ENCODE measurements around the gene NCAPG2.
"Not testable (repeated sequence)": the region's sequence is repeated elsewhere in the genome, so short reads cannot be mapped to it uniquely, and the experiment has no call there.

NCAPG2 gene

GRCh38 chr7:158706273-158706704 lies 1.7 kb upstream of the NCAPG2 start:
- peak in 1 of 2 experiments; percentile 64 for DNase-seq

- peak in 1 of 2 experiments; percentile 40 for DNase-seq
Observed at GRCh38 chr7:158705234-158705850, 738 bp upstream of the NCAPG2 start.

DNA sequence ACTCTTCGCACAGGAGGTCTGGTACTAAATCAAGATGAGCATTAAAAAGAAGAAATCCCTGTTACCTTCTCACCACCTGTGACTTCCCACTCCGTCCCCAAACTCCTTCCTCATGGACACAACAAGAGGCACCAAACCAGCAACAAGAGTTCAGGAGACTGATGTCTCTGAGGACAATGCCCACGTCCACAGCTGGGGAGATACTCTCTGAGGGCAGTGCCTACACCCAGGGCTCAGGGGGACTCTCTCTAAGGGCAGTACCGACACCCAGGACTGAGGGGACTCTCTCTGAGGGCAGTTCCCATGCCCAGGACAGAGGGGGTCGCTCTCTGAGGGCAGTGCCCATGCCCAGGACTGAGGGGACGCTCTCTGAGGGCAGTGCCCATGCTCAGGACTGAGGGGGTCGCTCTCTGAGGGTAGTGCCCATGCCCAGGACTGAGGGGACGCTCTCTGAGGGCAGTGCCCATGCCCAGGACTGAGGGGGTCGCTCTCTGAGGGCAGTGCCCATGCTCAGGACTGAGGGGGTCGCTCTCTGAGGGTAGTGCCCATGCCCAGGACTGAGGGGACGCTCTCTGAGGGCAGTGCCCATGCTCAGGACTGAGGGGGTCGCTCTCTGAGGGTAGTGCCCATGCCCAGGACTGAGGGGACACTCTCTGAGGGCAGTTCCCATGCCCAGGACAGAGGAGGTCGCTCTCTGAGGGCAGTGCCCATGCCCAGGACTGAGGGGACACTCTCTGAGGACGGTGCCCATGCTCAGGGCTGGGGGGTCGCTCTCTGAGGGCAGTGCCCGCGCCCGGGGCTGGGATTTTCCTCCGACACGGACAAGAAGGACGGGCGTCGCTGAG lies 703 bp downstream of the NCAPG2 start:
- DNase-seq = not testable (repeated sequence)

DNA sequence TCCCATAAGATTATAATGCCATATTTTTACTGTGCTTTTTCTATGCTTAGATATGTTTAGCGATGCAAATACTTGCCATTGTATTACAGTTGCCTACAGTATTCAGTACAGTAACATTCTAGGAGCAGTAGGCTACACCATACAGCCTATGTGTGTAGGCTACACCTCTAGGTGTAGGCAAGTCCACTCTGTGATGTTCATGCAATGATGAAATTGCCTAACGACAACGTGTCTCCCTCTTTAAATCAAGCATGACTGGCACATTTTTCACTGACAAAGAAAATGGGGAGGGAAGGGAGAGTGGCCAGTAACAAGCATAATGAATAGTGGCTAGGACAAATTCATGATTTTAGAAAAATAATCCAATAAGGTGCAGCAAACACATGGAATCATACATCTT lies 1.7 kb downstream of the NCAPG2 start:
- no peak for DNase-seq

- DNase-seq = no peak
Observed at GRCh38 chr7:158702196-158702595, 2.4 kb downstream of the NCAPG2 start.

DNA sequence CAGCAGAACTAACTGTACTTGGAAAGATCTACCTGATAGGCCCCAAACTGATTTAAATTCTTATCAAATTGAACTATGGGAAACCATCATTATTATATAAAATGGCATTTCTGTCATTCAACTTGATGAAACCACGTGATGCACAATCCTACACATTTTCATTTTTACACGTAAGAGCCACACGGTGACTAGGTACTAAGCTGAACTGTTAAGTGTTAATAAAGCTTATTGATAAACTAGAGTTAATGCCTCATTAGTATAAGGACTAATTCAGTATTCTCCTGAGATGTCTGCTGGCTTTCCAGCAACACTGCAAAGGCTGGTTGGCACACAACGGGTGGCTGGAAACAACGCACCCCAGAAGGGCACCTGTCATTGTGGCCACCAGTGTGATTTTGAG lies 4.6 kb downstream of the NCAPG2 start:
- no peak for DNase-seq

GRCh38 chr7:158699341-158699740 lies 5.3 kb downstream of the NCAPG2 start:
- no peak for DNase-seq

GRCh38 chr7:158698657-158699195 lies 5.9 kb downstream of the NCAPG2 start:
- DNase-seq = no peak

DNA sequence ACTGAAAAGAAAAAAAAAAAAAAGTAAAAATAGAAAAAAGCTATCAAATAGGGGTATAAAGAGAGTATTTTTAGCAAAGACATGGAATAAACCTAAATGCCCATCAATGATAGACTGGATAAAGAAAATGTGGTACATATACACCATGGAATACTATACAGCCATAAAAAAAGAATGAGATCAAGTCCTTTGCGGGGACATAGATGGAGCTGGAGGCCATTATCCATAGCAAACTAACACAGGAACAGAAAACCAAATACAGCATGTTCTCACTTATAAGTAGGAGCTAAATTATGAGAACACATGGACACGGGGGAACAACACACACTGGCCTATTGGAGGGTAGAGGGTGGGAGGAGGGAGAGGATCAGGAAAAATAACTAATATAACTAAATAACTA lies 7.0 kb downstream of the NCAPG2 start:
- not testable (repeated sequence) for DNase-seq

DNA sequence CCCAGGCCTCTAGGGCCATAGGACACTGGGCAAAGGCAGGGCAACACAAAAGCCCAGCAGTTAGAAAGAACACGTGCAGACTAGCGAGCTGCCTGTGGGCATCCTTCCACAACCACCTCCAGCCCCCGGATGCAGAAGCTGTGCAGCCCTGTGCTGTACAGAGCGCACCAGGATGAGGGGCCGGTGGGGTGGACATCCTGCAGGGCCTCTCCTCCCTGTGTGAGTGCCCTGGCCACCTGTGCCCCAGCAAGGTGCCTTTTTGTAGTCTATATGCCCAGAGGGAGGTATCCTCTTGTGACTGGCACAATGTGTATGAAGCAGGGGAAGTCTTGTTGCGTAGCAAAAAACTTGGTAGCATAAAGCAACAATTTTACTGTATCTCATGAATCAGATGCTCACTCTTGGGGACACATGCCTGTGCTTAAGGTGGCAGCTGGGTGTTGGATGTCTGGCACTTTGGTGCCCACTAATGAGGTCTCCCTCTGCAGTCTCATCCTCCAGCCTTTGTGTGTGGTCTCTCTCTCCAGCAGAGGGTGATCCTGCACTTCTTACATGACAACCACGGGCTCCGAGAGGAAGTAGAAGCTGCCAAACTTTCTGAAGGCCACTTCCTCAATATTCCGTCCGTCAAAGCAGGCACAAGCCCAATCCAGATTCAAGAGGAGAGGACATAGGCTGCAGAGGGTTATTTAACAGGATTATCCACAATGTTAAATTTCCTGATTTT lies 8.7 kb downstream of the NCAPG2 start:
- peak; percentile 23 to 58 for DNase-seq

GRCh38 chr7:158695056-158695455 lies 9.5 kb downstream of the NCAPG2 start:
- no peak for DNase-seq

GRCh38 chr7:158694650-158695049 lies 10.0 kb downstream of the NCAPG2 start:
- no peak for DNase-seq

GRCh38 chr7:158689488-158689887 lies 15.1 kb downstream of the NCAPG2 start:
- DNase-seq = peak in 1 of 2 experiments; percentile 67

GRCh38 chr7:158687406-158687805 lies 17.2 kb downstream of the NCAPG2 start:
- DNase-seq = no peak

DNA sequence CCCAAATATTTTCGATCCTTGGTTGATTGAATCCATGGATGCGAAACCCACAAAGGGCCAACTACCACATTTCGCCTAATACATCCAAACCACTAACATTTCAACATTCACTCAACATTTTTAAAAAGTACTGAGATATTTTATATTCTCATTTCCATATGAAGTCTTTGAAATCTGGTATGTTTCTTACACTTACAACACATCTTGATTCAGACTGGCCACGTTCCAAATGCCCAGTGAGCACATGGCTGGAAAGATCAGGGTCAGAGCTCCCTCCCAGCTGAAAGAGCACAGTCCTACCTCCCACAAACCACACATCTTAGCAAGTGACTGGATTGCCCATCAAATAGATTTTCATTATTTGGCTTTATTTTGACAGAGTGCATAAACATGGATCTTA lies 18.9 kb downstream of the NCAPG2 start:
- DNase-seq = no peak

DNA sequence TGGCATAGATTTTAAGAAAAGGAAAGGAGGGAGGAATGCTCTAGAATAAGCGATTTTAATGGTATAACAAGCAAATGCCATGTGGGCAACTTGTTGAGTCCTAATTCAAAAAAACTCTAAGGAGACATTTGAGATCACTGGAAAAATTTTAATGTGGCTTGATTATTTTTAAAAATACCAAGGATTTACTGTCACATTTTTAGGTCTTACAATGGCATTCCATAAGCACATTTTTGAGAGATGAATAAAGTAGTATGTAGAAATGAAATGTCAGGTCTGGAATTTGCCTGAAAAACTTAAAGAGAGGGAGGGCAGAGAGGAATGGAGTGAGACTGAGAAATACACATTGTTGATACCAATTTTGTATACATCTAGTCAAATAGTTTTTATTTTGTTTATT lies 20.3 kb downstream of the NCAPG2 start:
- DNase-seq = no peak

DNA sequence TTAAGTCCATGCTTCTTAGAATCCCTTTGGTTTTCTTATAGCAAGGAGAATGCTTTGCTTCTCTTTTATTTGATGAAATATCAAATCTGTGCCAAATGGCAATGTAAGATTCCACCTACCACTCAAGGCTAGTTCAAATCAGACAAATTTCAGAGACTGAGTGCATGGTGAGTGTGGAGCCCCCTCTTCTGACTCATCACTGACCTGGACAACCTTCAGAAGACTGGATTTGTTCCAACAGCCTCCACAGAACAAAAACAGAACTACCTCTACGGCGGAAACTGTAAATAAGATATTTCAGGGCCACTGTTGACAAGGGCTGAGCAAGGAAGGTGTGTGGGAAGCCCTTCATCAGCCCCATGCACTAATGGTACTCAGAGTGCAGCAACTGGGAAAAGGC lies 21.1 kb downstream of the NCAPG2 start:
- DNase-seq = no peak

GRCh38 chr7:158682456-158682855 lies 22.1 kb downstream of the NCAPG2 start:
- DNase-seq = peak in 1 of 2 experiments; percentile 12

- DNase-seq = no peak
Observed at GRCh38 chr7:158680754-158681153, 23.9 kb downstream of the NCAPG2 start.

GRCh38 chr7:158676906-158677305 lies 27.7 kb downstream of the NCAPG2 start:
- DNase-seq = no peak

- no peak for DNase-seq
Observed at GRCh38 chr7:158676171-158676840, 28.3 kb downstream of the NCAPG2 start.

GRCh38 chr7:158672975-158673374 lies 31.6 kb downstream of the NCAPG2 start:
- DNase-seq = no peak

- not testable (repeated sequence) for DNase-seq
Observed at GRCh38 chr7:158668086-158668485, 36.5 kb downstream of the NCAPG2 start.

All from NCI-H524 (cell line).